ENCODE measurements around the gene BTAF1.
"Not testable (repeated sequence)": the region's sequence is repeated elsewhere in the genome, so short reads cannot be mapped to it uniquely, and the experiment has no call there.

Gene BTAF1

GRCh38 chr10:91980319-91980718, 56.7 kb downstream of the BTAF1 start:
- DNase-seq: no peak

GRCh38 chr10:91983416-91983815, 59.8 kb downstream of the BTAF1 start:
- no peak for DNase-seq

- no peak for DNase-seq
Measured at GRCh38 chr10:91987397-91988037, 63.9 kb downstream of the BTAF1 start.

GRCh38 chr10:91992031-91992430, 68.5 kb downstream of the BTAF1 start:
- DNase-seq: no peak

GRCh38 chr10:91996266-91996665, 72.7 kb downstream of the BTAF1 start:
- DNase-seq: no peak

GRCh38 chr10:92001581-92001980, 78.0 kb downstream of the BTAF1 start:
- no peak for DNase-seq

GRCh38 chr10:92001995-92002394, 78.4 kb downstream of the BTAF1 start:
- no peak for DNase-seq

GRCh38 chr10:92003258-92003657, 79.7 kb downstream of the BTAF1 start:
- no peak for DNase-seq

GRCh38 chr10:92005978-92006377, 82.4 kb downstream of the BTAF1 start:
- no peak for DNase-seq

GRCh38 chr10:92009445-92009844, 85.9 kb downstream of the BTAF1 start:
- DNase-seq: no peak

- DNase-seq: no peak
Measured at GRCh38 chr10:92010047-92010735, 86.6 kb downstream of the BTAF1 start.

- no peak for DNase-seq
Measured at GRCh38 chr10:92011560-92012214, 88.1 kb downstream of the BTAF1 start.

- no peak for DNase-seq
Measured at GRCh38 chr10:92014620-92015019, 91.0 kb downstream of the BTAF1 start.

- no peak for DNase-seq
Measured at GRCh38 chr10:92024700-92025099, 101.1 kb downstream of the BTAF1 start.

GRCh38 chr10:92025340-92025739, 101.8 kb downstream of the BTAF1 start:
- DNase-seq: not testable (repeated sequence)

GRCh38 chr10:92027141-92027540, 103.6 kb downstream of the BTAF1 start:
- no peak for DNase-seq

GRCh38 chr10:92031580-92031979, 108.0 kb downstream of the BTAF1 start:
- DNase-seq: no peak

GRCh38 chr10:92033070-92033469, 109.5 kb downstream of the BTAF1 start:
- not testable (repeated sequence) for DNase-seq

- no peak for DNase-seq
Measured at GRCh38 chr10:92038949-92039348, 115.4 kb downstream of the BTAF1 start.

- no peak for DNase-seq
Measured at GRCh38 chr10:92042541-92042940, 119.0 kb downstream of the BTAF1 start.

- DNase-seq: no peak
Measured at GRCh38 chr10:92045641-92046106, 122.1 kb downstream of the BTAF1 start.

GRCh38 chr10:92047215-92047614, 123.6 kb downstream of the BTAF1 start:
- DNase-seq: no peak

- DNase-seq: no peak
Measured at GRCh38 chr10:92052088-92052487, 128.5 kb downstream of the BTAF1 start.

GRCh38 chr10:92052741-92053140, 129.2 kb downstream of the BTAF1 start:
- no peak for DNase-seq
